OCI-LY1 (cell line): ENCODE results near the gene ACYP1.

Experiments
- CTCF ChIP-seq: fragments of 200-600 bp; sonication (generic), shearing (Covaris generic); IDR thresholded peaks from 2 replicates; pipeline ENCODE4 v1.5.1; 2017; ENCODE audit warnings: mild to moderate bottlenecking, antibody characterized with exemption, low read length, moderate library complexity, mixed read lengths
- EZH2 ChIP-seq: fragments of 200-600 bp; sonication (generic), shearing (Covaris generic); IDR thresholded peaks from 2 replicates; pipeline ENCODE4 v1.8.0; 2017; ENCODE audit warnings: borderline replicate concordance, mixed run types, mild to moderate bottlenecking, antibody characterized with exemption, low read length, moderate library complexity, mixed read lengths

DNA sequence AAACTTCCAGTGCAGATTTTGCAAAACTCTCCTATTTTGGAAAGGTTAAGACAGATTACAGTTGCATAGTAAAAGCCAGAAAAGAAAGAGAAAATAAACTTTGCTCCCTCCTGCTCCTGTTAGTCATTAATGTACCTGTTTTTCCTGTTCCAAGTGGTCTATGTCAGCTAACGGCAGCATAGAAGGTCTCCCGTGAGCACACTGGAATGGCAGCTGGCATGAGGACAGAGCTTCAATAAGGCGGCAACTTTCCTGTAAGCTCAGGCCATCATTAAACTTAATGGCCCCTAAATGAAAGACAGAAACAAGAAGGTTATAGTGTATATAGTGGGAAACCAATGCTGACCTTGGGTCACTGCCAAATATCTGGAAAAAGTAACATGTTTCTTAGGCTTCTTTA is 45.1 kb downstream of the ACYP1 start:
- TF ChIP-seq CTCF, result no peak
- TF ChIP-seq EZH2, result no peak
